Gastrocnemius medialis (tissue), 4 donors: Measurements from ENCODE around the gene MACROH2A2. TPM values are rescaled to one million over a fixed set of nuclear protein-coding genes. Genes with fewer than 3 reads are reported as not detected.

Experiments
- ATAC-seq, 2 donors: fragments of 150-250 bp; one replicate each; pipeline ENCODE4 v1.9.1; 2016
- DNase-seq, 2 donors: peaks; one replicate each; pipeline ENCODE4 v3.0.0-alpha.2; 2019
- H3K27ac ChIP-seq, 4 donors: fragments of 200-600 bp; sonication (generic); 1 replicate in 1 of 4; 2 replicates in 3 of 4; pipeline ENCODE4 v1.5.1; 2016 to 2018; ENCODE audit warnings: mild to moderate bottlenecking in 2 of 4, moderate library complexity in 1 of 4
- H3K27me3 ChIP-seq, 3 donors: fragments of 200-600 bp; sonication (generic) in 2 of 3; 1 replicate in 1 of 3; 2 replicates in 2 of 3; pipeline versions ENCODE4 v1.5.1 to v1.6.0; 2016 to 2019; ENCODE audit warnings: mild to moderate bottlenecking in 1 of 3, moderate library complexity in 1 of 3
- H3K36me3 ChIP-seq, 2 donors: fragments of 200-600 bp; sonication (generic) in 1 of 2; one replicate each; pipeline ENCODE4 v1.5.1; 2017 to 2018
- H3K4me1 ChIP-seq, 2 donors: fragments of 200-600 bp; sonication (generic) in 1 of 2; one replicate each; pipeline ENCODE4 v1.5.1; 2016 to 2017; ENCODE audit warnings: mild to moderate bottlenecking in 2 of 2
- H3K4me3 ChIP-seq, 4 donors: fragments of 200-600 bp; sonication (generic) in 3 of 4; 1 replicate in 1 of 4; 2 replicates in 3 of 4; pipeline ENCODE4 v1.5.1; 2016 to 2019; ENCODE audit warnings: mild to moderate bottlenecking in 2 of 4
- H3K9me3 ChIP-seq, 3 donors: fragments of 200-600 bp; sonication (generic) in 2 of 3; 1 replicate in 1 of 3; 2 replicates in 2 of 3; pipeline ENCODE4 v1.5.1; 2016 to 2019
- CTCF ChIP-seq, 5 experiments: fragments of 450-650 bp in 3 of 5; fragments of 200-600 bp in 2 of 5; sonication (generic) in 2 of 5; IDR thresholded peaks in 4 of 5; conservative IDR thresholded peaks in 1 of 5; 1 replicate in 4 of 5; 2 replicates in 1 of 5; pipeline ENCODE4 v1.5.1; 2016 to 2019; ENCODE audit warnings: antibody characterized with exemption in 5 of 5, mild to moderate bottlenecking in 3 of 5, moderate library complexity in 3 of 5
- POLR2A ChIP-seq, 2 donors: fragments of 450-650 bp; IDR thresholded peaks; one replicate each; pipeline ENCODE4 v1.6.1; 2017; ENCODE audit warnings: antibody characterized with exemption in 2 of 2, mild to moderate bottlenecking in 2 of 2, moderate library complexity in 2 of 2
- in situ Hi-C, 4 donors: fragments of 200-750 bp; cut with MboI; loops; one replicate each; pipeline versions ENCODE4 v1.15.0 to v1.8.0; 2017; ENCODE audit warnings: low sequenced_read_pairs in 4 of 4
- intact Hi-C: fragments of 100-400 bp; cut with DNase I; formaldehyde crosslinking; loops from one replicate; pipeline ENCODE4 v1.15.1; 2023; ENCODE audit warnings: low total_unique reads
- total RNA-seq, 4 donors: library from RNA; depleted of rRNA; stranded (reverse); fragments of >200 nt; gene quantifications; one replicate each; pipeline versions ENCODE4 v1.1.0 to v1.2.3, GENCODE V29; 2016

Gene MACROH2A2
- total RNA-seq, 4 donors from 2014 or later, result 0.53 to 5.2 (median 4.3) TPM

GRCh38 chr10:70094250-70094649 lies 41.6 kb downstream of the MACROH2A2 start:
- Histone ChIP-seq H3K4me3 (no peak overlapping the region), H3K9me3 (no peaks in the 10 kb centered on the region), H3K27me3 (no peaks in the 10 kb centered on the region), H3K4me1 (no peaks in the 10 kb centered on the region), H3K27ac (no peak overlapping the region), H3K36me3 (peaks cover 0 to 11% of the 10 kb centered on the region in 2 donors)
- DNase-seq, result no peak
- in situ Hi-C loops, result no loop called here
- intact Hi-C loops, result no loop called here
- TF ChIP-seq POLR2A (IDR thresholded peaks at IDR 0.05) (no peak), CTCF (IDR thresholded peaks at IDR 0.05 in 4 of 5, conservative IDR thresholded peaks at IDR 0.05 in 1 of 5) (no peak)
- ATAC-seq, result no peak

- intact Hi-C loops (no loop called here), in situ Hi-C loops (no loop called here)
- Histone ChIP-seq H3K9me3 (no peaks in the 10 kb centered on the region), H3K4me1 (no peaks in the 10 kb centered on the region), H3K36me3 (peaks cover 0 to 16% of the 10 kb centered on the region in 2 donors), H3K27me3 (no peaks in the 10 kb centered on the region), H3K4me3 (no peak overlapping the region), H3K27ac (no peak overlapping the region)
- ATAC-seq, result no peak
- TF ChIP-seq POLR2A (IDR thresholded peaks at IDR 0.05), result no peak
- no peak for TF ChIP-seq CTCF (IDR thresholded peaks at IDR 0.05 in 4 of 5, conservative IDR thresholded peaks at IDR 0.05 in 1 of 5)
- DNase-seq, result no peak
These were observed 43.5 kb downstream of the MACROH2A2 start for GRCh38 chr10:70096016-70096704.

GRCh38 chr10:70096705-70097420 lies 44.2 kb downstream of the MACROH2A2 start:
- in situ Hi-C loops, result no loop called here
- H3K36me3 ChIP-seq, result peaks cover 0 to 20% of the 10 kb centered on the region in 2 donors
- TF ChIP-seq CTCF (IDR thresholded peaks at IDR 0.05 in 4 of 5, conservative IDR thresholded peaks at IDR 0.05 in 1 of 5), result no peak
- no peak for TF ChIP-seq POLR2A (IDR thresholded peaks at IDR 0.05)
- H3K27me3 ChIP-seq, result no peaks in the 10 kb centered on the region
- H3K4me1 ChIP-seq, result no peaks in the 10 kb centered on the region
- no peak overlapping the region for H3K27ac ChIP-seq
- DNase-seq, result no peak
- H3K9me3 ChIP-seq, result no peaks in the 10 kb centered on the region
- ATAC-seq, result no peak
- no peak overlapping the region for H3K4me3 ChIP-seq
- intact Hi-C loops, result no loop called here

- Histone ChIP-seq H3K4me1 (no peaks in the 10 kb centered on the region), H3K36me3 (peaks cover 0 to 20% of the 10 kb centered on the region in 2 donors), H3K9me3 (no peaks in the 10 kb centered on the region), H3K27ac (no peak overlapping the region), H3K4me3 (no peak overlapping the region), H3K27me3 (no peaks in the 10 kb centered on the region)
- in situ Hi-C loops, result no loop called here
- DNase-seq (no peak), ATAC-seq (no peak)
- TF ChIP-seq CTCF (IDR thresholded peaks at IDR 0.05 in 4 of 5, conservative IDR thresholded peaks at IDR 0.05 in 1 of 5) (no peak), POLR2A (IDR thresholded peaks at IDR 0.05) (no peak)
- intact Hi-C loops, result no loop called here
These were observed 44.8 kb downstream of the MACROH2A2 start for GRCh38 chr10:70097459-70097858.
